Measurements from ENCODE around the gene OR1F1. TPM values are rescaled to one million over a fixed set of nuclear protein-coding genes. Genes with fewer than 3 reads are reported as not detected.
"Not testable (repeated sequence)": the region's sequence is repeated elsewhere in the genome, so short reads cannot be mapped to it uniquely, and the experiment has no call there.

The OR1F1 gene
- total RNA-seq, 1 experiment from 2014 or later: 0.36 TPM

- peak; percentile 91 for DNase-seq (ENCODE audit: low read depth)
Measured at GRCh38 chr16:3150346-3151218, 37.4 kb upstream of the OR1F1 start.

GRCh38 chr16:3152027-3152276 lies 36.1 kb upstream of the OR1F1 start:
- DNase-seq (ENCODE audit: low read depth): no peak

- DNase-seq (ENCODE audit: low read depth): peak; percentile 88
Measured at GRCh38 chr16:3152277-3152990, 35.6 kb upstream of the OR1F1 start.

GRCh38 chr16:3152991-3153368 lies 35.0 kb upstream of the OR1F1 start:
- no peak for DNase-seq (ENCODE audit: low read depth)

- DNase-seq (ENCODE audit: low read depth): no peak
Measured at GRCh38 chr16:3155181-3155580, 32.8 kb upstream of the OR1F1 start.

- no peak for DNase-seq (ENCODE audit: low read depth)
Measured at GRCh38 chr16:3155972-3156371, 32.0 kb upstream of the OR1F1 start.

- DNase-seq (ENCODE audit: low read depth): peak; percentile 87
Measured at GRCh38 chr16:3157229-3158025, 30.6 kb upstream of the OR1F1 start.

- DNase-seq (ENCODE audit: low read depth): peak; percentile 42
Measured at GRCh38 chr16:3158026-3158509, 29.9 kb upstream of the OR1F1 start.

- DNase-seq (ENCODE audit: low read depth): peak; percentile 85
Measured at GRCh38 chr16:3158510-3159314, 29.3 kb upstream of the OR1F1 start.

GRCh38 chr16:3161235-3162018 lies 26.6 kb upstream of the OR1F1 start:
- no peak for DNase-seq (ENCODE audit: low read depth)

- no peak for DNase-seq (ENCODE audit: low read depth)
Measured at GRCh38 chr16:3164121-3164991, 23.6 kb upstream of the OR1F1 start.

- no peak for DNase-seq (ENCODE audit: low read depth)
Measured at GRCh38 chr16:3165111-3165822, 22.7 kb upstream of the OR1F1 start.

- DNase-seq (ENCODE audit: low read depth): no peak
Measured at GRCh38 chr16:3166505-3166886, 21.5 kb upstream of the OR1F1 start.

- not testable (repeated sequence) for DNase-seq (ENCODE audit: low read depth)
Measured at GRCh38 chr16:3168729-3169128, 19.3 kb upstream of the OR1F1 start.

- DNase-seq (ENCODE audit: low read depth): no peak
Measured at GRCh38 chr16:3170440-3171180, 17.4 kb upstream of the OR1F1 start.

- DNase-seq (ENCODE audit: low read depth): no peak
Measured at GRCh38 chr16:3171181-3171854, 16.7 kb upstream of the OR1F1 start.

GRCh38 chr16:3171855-3172593 lies 16.0 kb upstream of the OR1F1 start:
- no peak for DNase-seq (ENCODE audit: low read depth)

Data from RPMI7951 (cell line).